ENCODE results near the gene ADGRD1.

- TF ChIP-seq POLR2AphosphoS5 (IDR thresholded peaks at IDR 0.05) (no peak), CTCF (IDR thresholded peaks at IDR 0.05) (no peak), EP300 (IDR thresholded peaks at IDR 0.05) (no peak)
Observed at GRCh38 chr12:131063413-131063812, 109.7 kb downstream of the ADGRD1 start.

Data from esophagus muscularis mucosa (tissue), 4 donors.